H9 (cell line): ENCODE data around the gene TOR1B. TPM values are rescaled to one million over a fixed set of nuclear protein-coding genes. Genes with fewer than 3 reads are reported as not detected.
A peak's percentile ranks its signal among the peaks of the same experiment; 100 is the strongest.

Source experiments
- DNase-seq: peaks from one replicate; pipeline ENCODE4 v3.0.0-alpha.2; 2017
- H2AFZ ChIP-seq: one replicate; pipeline ENCODE4 v1.6.1; 2013; ENCODE audit warnings: mild to moderate bottlenecking, low read length, control low read depth, moderate library complexity
- H2AK5ac ChIP-seq: 2 replicates; pipeline ENCODE4 v1.6.1; 2013; ENCODE audit warnings: low read length, control low read depth, mixed read lengths; ENCODE audit not compliant: insufficient read length
- H2BK120ac ChIP-seq: one replicate; pipeline ENCODE4 v1.6.1; 2013; ENCODE audit warnings: low read depth, mild to moderate bottlenecking, low read length, control low read depth, inconsistent platforms; ENCODE audit not compliant: poor library complexity, severe bottlenecking
- H2BK12ac ChIP-seq: 2 replicates; pipeline ENCODE4 v1.6.1; 2013; ENCODE audit warnings: low read length, control low read depth, mixed read lengths, low read depth; ENCODE audit not compliant: insufficient read length
- H2BK15ac ChIP-seq: 2 replicates; pipeline ENCODE4 v1.6.1; 2013; ENCODE audit warnings: low read depth, low read length, control low read depth
- H2BK20ac ChIP-seq: one replicate; pipeline ENCODE4 v1.6.1; 2013; ENCODE audit warnings: low read depth, mild to moderate bottlenecking, low read length, control low read depth, inconsistent platforms; ENCODE audit not compliant: poor library complexity, severe bottlenecking
- H2BK5ac ChIP-seq: 2 replicates; pipeline ENCODE4 v1.6.1; 2013; ENCODE audit warnings: low read length, control low read depth, mixed read lengths; ENCODE audit not compliant: insufficient read length
- H3K14ac ChIP-seq: 2 replicates; pipeline ENCODE4 v1.6.1; 2013; ENCODE audit warnings: low read length, control low read depth; ENCODE audit not compliant: insufficient read depth
- H3K18ac ChIP-seq: 2 replicates; pipeline ENCODE4 v1.6.1; 2013; ENCODE audit warnings: low read depth, mild to moderate bottlenecking, mixed read lengths, low read length, control low read depth; ENCODE audit not compliant: insufficient read length
- H3K23ac ChIP-seq: 2 replicates; pipeline ENCODE4 v1.6.1; 2013; ENCODE audit warnings: low read length, control low read depth, mixed read lengths, low read depth; ENCODE audit not compliant: insufficient read length
- H3K23me2 ChIP-seq: 2 replicates; pipeline ENCODE4 v1.6.1; 2013; ENCODE audit warnings: low read depth, mild to moderate bottlenecking, mixed read lengths, low read length, control low read depth; ENCODE audit not compliant: insufficient read length, poor library complexity, severe bottlenecking
- H3K27ac ChIP-seq: 2 replicates; pipeline ENCODE4 v1.5.1; 2013; ENCODE audit warnings: low read length, control low read depth, mixed read lengths, low read depth; ENCODE audit not compliant: insufficient read length
- H3K27me3 ChIP-seq: 2 replicates; pipeline ENCODE4 v1.6.1; 2013; ENCODE audit warnings: low read length, control low read depth, inconsistent platforms; ENCODE audit not compliant: insufficient read depth
- H3K4ac ChIP-seq: 2 replicates; pipeline ENCODE4 v1.6.1; 2013; ENCODE audit warnings: low read depth, mild to moderate bottlenecking, control low read depth, inconsistent platforms, low read length, moderate library complexity
- H3K4me1 ChIP-seq: 2 replicates; pipeline ENCODE4 v1.6.1; 2013; ENCODE audit warnings: low read length, control low read depth, inconsistent platforms; ENCODE audit not compliant: insufficient read depth
- H3K4me2 ChIP-seq: 2 replicates; pipeline ENCODE4 v1.6.1; 2013; ENCODE audit warnings: low read length, control low read depth, mixed read lengths; ENCODE audit not compliant: insufficient read length, insufficient read depth
- H3K56ac ChIP-seq: 2 replicates; pipeline ENCODE4 v1.6.1; 2013; ENCODE audit warnings: low read depth, mild to moderate bottlenecking, mixed read lengths, low read length, control low read depth; ENCODE audit not compliant: insufficient read length
- H3K79me1 ChIP-seq: 2 replicates; pipeline ENCODE4 v1.6.1; 2013; ENCODE audit warnings: low read depth, mild to moderate bottlenecking, moderate library complexity, low read length, control low read depth, inconsistent platforms; ENCODE audit not compliant: insufficient read depth, poor library complexity, severe bottlenecking
- H3K79me2 ChIP-seq: 2 replicates; pipeline ENCODE4 v1.6.1; 2013; ENCODE audit warnings: low read length, control low read depth, inconsistent platforms; ENCODE audit not compliant: insufficient read depth
- H3K9ac ChIP-seq: 2 replicates; pipeline ENCODE4 v1.6.1; 2013; ENCODE audit warnings: low read length, control low read depth, mixed read lengths; ENCODE audit not compliant: insufficient read length; ENCODE audit errors: extremely low read depth
- H3K9me3 ChIP-seq: one replicate; pipeline ENCODE4 v1.6.1; 2013; ENCODE audit warnings: low read depth, low read length, inconsistent platforms; ENCODE audit not compliant: control insufficient read depth
- H3T11ph ChIP-seq: one replicate; pipeline ENCODE4 v1.6.1; 2013; ENCODE audit warnings: mild to moderate bottlenecking, low read length, control low read depth, inconsistent platforms
- H4K20me1 ChIP-seq: one replicate; pipeline ENCODE4 v1.6.1; 2013; ENCODE audit not compliant: control insufficient read depth, insufficient read length, insufficient read depth
- H4K5ac ChIP-seq: 2 replicates; pipeline ENCODE4 v1.6.1; 2013; ENCODE audit warnings: low read depth, mild to moderate bottlenecking, mixed read lengths, low read length, control low read depth; ENCODE audit not compliant: insufficient read length
- H4K8ac ChIP-seq: replicated peaks from 2 replicates; pipeline ENCODE4 v1.6.1; 2013; ENCODE audit warnings: low read length, control low read depth, mixed read lengths, low read depth; ENCODE audit not compliant: insufficient read length
- H4K91ac ChIP-seq: 2 replicates; pipeline ENCODE4 v1.6.1; 2013; ENCODE audit warnings: low read depth, mild to moderate bottlenecking, moderate library complexity, mixed read lengths, low read length, control low read depth; ENCODE audit not compliant: insufficient read length
- H3K27ac Mint-ChIP-seq, 3 experiments: 2 replicates in 2 of 3; 3 replicates in 1 of 3; pipeline ENCODE4 v1.8.0; 2020 to 2021; ENCODE audit warnings: mixed read lengths in 3 of 3, mild to moderate bottlenecking in 1 of 3, moderate library complexity in 1 of 3
- H3K27me3 Mint-ChIP-seq: 2 replicates; pipeline ENCODE4 v1.8.0; 2021; ENCODE audit warnings: low read depth, mild to moderate bottlenecking, moderate library complexity, mixed read lengths
- H3K36me3 Mint-ChIP-seq, 3 experiments: 2 replicates in 2 of 3; 3 replicates in 1 of 3; pipeline ENCODE4 v1.8.0; 2020 to 2021; ENCODE audit warnings: low read depth in 3 of 3, mixed read lengths in 3 of 3; ENCODE audit not compliant: insufficient read depth in 1 of 3
- H3K4me1 Mint-ChIP-seq, 2 experiments: 2 replicates each; pipeline ENCODE4 v1.8.0; 2020; ENCODE audit warnings: mixed read lengths in 2 of 2
- H3K4me3 Mint-ChIP-seq, 2 experiments: 2 replicates in 1 of 2; 3 replicates in 1 of 2; pipeline ENCODE4 v1.8.0; 2020 to 2021; ENCODE audit warnings: mild to moderate bottlenecking in 2 of 2, mixed read lengths in 2 of 2, moderate library complexity in 1 of 2
- H3K9me3 Mint-ChIP-seq, 2 experiments: 2 replicates in 1 of 2; 3 replicates in 1 of 2; pipeline ENCODE4 v1.8.0; 2020; ENCODE audit warnings: mild to moderate bottlenecking in 2 of 2, mixed read lengths in 2 of 2, moderate library complexity in 1 of 2
- WGBS: extraction: QIAGEN DNeasy Blood & Tissue Kit; methylation state at CpG from one replicate; pipeline ENCODE4 v1.1.7; 2013; ENCODE audit warnings: missing lambda C conversion rate, low lambda C conversion rate, mixed read lengths; ENCODE audit not compliant: insufficient read length; ENCODE audit errors: extremely low coverage; 5-methylcytosine and 5-hydroxymethylcytosine counted together
- total RNA-seq: library from RNA; stranded (reverse); gene quantifications from 2 replicates; pipeline ENCODE4 v1.2.1, GENCODE V29; 2021
- TF ChIP-seq, protein P1 (sequence below): fragments of 200-600 bp; sonication (generic); conservative IDR thresholded peaks from 3 replicates; pipeline ENCODE4 v1.8.0; 2021; ENCODE audit warnings: antibody characterized with exemption, mild to moderate bottlenecking

The TOR1B gene
- total RNA-seq, 1 experiment from 2014 or later: 18.1 TPM

- no peak overlapping the region for H3K23ac ChIP-seq
- no peak overlapping the region for H4K8ac ChIP-seq
- no peaks in the 10 kb centered on the region for H3K79me1 ChIP-seq
- H3K4me2 ChIP-seq: no peak overlapping the region
- no peaks in the 10 kb centered on the region for H3K27me3 ChIP-seq
- H4K5ac ChIP-seq: no peak overlapping the region
- H3K23me2 ChIP-seq: no peaks in the 10 kb centered on the region
- no peak overlapping the region for H3K18ac ChIP-seq
- no peak for DNase-seq
- H3K27ac ChIP-seq: no peak overlapping the region
- no peaks in the 10 kb centered on the region for H3K9me3 Mint-ChIP-seq
- H2BK20ac ChIP-seq: no peak overlapping the region
- no peak overlapping the region for H3K56ac ChIP-seq
- H3K9me3 ChIP-seq: no peaks in the 10 kb centered on the region
- H3K9ac ChIP-seq: no peak overlapping the region
- no peak overlapping the region for H2BK5ac ChIP-seq
- H3K4me1 ChIP-seq: no peaks in the 10 kb centered on the region
- H3K79me2 ChIP-seq: no peaks in the 10 kb centered on the region
- TF ChIP-seq, protein P1, sequence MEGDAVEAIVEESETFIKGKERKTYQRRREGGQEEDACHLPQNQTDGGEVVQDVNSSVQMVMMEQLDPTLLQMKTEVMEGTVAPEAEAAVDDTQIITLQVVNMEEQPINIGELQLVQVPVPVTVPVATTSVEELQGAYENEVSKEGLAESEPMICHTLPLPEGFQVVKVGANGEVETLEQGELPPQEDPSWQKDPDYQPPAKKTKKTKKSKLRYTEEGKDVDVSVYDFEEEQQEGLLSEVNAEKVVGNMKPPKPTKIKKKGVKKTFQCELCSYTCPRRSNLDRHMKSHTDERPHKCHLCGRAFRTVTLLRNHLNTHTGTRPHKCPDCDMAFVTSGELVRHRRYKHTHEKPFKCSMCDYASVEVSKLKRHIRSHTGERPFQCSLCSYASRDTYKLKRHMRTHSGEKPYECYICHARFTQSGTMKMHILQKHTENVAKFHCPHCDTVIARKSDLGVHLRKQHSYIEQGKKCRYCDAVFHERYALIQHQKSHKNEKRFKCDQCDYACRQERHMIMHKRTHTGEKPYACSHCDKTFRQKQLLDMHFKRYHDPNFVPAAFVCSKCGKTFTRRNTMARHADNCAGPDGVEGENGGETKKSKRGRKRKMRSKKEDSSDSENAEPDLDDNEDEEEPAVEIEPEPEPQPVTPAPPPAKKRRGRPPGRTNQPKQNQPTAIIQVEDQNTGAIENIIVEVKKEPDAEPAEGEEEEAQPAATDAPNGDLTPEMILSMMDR: no peak
- no peak overlapping the region for H3K14ac ChIP-seq
- H3K4me1 Mint-ChIP-seq: peaks cover under 1% of the 10 kb centered on the region in 2 experiments; a peak in 2 of 4 replicates
- WGBS: no CpG with 5 or more reads among the region's 11 CpGs
- no peak overlapping the region for H3K4me3 Mint-ChIP-seq
- no peak overlapping the region for H2BK12ac ChIP-seq
- H2AFZ ChIP-seq: no peak overlapping the region
- peaks cover 23 to 81% (median 63%) of the 10 kb centered on the region in 3 experiments for H3K36me3 Mint-ChIP-seq
- no peak overlapping the region for H4K91ac ChIP-seq
- no peak overlapping the region for H3T11ph ChIP-seq
- H3K27me3 Mint-ChIP-seq: no peaks in the 10 kb centered on the region
- H2AK5ac ChIP-seq: no peak overlapping the region
- H2BK120ac ChIP-seq: no peak overlapping the region
- H3K27ac Mint-ChIP-seq: peak overlapping the region in 2 of 3 experiments; percentile 28 to 82; a peak in 3 of 7 replicates
- no peak overlapping the region for H2BK15ac ChIP-seq
- no peaks in the 10 kb centered on the region for H4K20me1 ChIP-seq
- no peak overlapping the region for H3K4ac ChIP-seq
Measured at GRCh38 chr9:129809346-129809745, 6.4 kb downstream of the TOR1B start.
